Activated CD4-positive, alpha-beta T cell treated with anti-CD3 and anti-CD28 coated beads, Interleukin-2, amount 10 ng/mL, durations not matched to agents 24 days and 14 days (primary cell): ENCODE measurements around the gene OLAH. TPM values are rescaled to one million over a fixed set of nuclear protein-coding genes. Genes with fewer than 3 reads are reported as not detected.
A peak's percentile ranks its signal among the peaks of the same experiment; 100 is the strongest.
"Not testable (repeated sequence)": the region's sequence is repeated elsewhere in the genome, so short reads cannot be mapped to it uniquely, and the experiment has no call there.

Experiments used
- DNase-seq: peaks from one replicate; pipeline ENCODE4 v3.0.0; 2022
- H3K27ac Mint-ChIP-seq: one replicate; pipeline ENCODE4 v1.8.0; 2022; ENCODE audit warnings: mild to moderate bottlenecking, mixed read lengths
- H3K27me3 Mint-ChIP-seq: one replicate; pipeline ENCODE4 v1.8.0; 2022; ENCODE audit warnings: mixed read lengths
- H3K36me3 Mint-ChIP-seq: one replicate; pipeline ENCODE4 v1.8.0; 2022; ENCODE audit warnings: low read depth, mild to moderate bottlenecking, mixed read lengths
- H3K4me1 Mint-ChIP-seq: one replicate; pipeline ENCODE4 v1.8.0; 2021; ENCODE audit warnings: mixed read lengths
- H3K4me3 Mint-ChIP-seq: one replicate; pipeline ENCODE4 v1.8.0; 2022; ENCODE audit warnings: mild to moderate bottlenecking, moderate library complexity, mixed read lengths
- H3K9me3 Mint-ChIP-seq: one replicate; pipeline ENCODE4 v1.8.0; 2021; ENCODE audit warnings: mixed read lengths
- intact Hi-C: fragments of 100-400 bp; cut with micrococcal nuclease; formaldehyde crosslinking; loops from one replicate; pipeline ENCODE4 v1.15.1; 2023
- total RNA-seq: library from RNA; stranded (reverse); gene quantifications from 2 replicates; pipeline ENCODE4 v1.2.3, GENCODE V29; 2022

Gene OLAH
- 0.26 and 0.62 TPM in 2 replicates for total RNA-seq

GRCh38 chr10:15043674-15044073 is at the start of gene OLAH:
TSS of gene OLAH (plus strand) at chr10:15043943. CDS start at chr10:15047289, 3,346 bp downstream.
- Mint-ChIP-seq H3K4me1 (peaks cover 17% of the 10 kb centered on the region), H3K27me3 (no peaks in the 10 kb centered on the region), H3K9me3 (peaks cover 12% of the 10 kb centered on the region), H3K4me3 (peak within 1 kb of the TSS; percentile 6), H3K27ac (peak within 1 kb of the TSS; percentile 59), H3K36me3 (peaks cover 5% of the 10 kb centered on the region)
- no peak for DNase-seq
- intact Hi-C loops = no loop called here

- intact Hi-C loops = loop anchor here (10.0 kb wide), 1 partner anchor 379 kb away; the partner anchor contains the start of gene FAM171A1
- Mint-ChIP-seq H3K27me3 (no peaks in the 10 kb centered on the region), H3K36me3 (no peaks in the 10 kb centered on the region), H3K9me3 (no peaks in the 10 kb centered on the region), H3K4me1 (peaks cover 7% of the 10 kb centered on the region), H3K27ac (no peak overlapping the region), H3K4me3 (no peak overlapping the region)
- DNase-seq = no peak
These were observed 47.7 kb upstream of the OLAH start for GRCh38 chr10:14995964-14996565.

- H3K36me3 Mint-ChIP-seq, H3K9me3 Mint-ChIP-seq, H3K4me1 Mint-ChIP-seq, H3K27me3 Mint-ChIP-seq, H3K27ac Mint-ChIP-seq, H3K4me3 Mint-ChIP-seq, intact Hi-C loops, DNase-seq: not testable (repeated sequence)
These were observed 30.2 kb upstream of the OLAH start for GRCh38 chr10:15013530-15013929.

GRCh38 chr10:15015451-15015850 is 28.3 kb upstream of the OLAH start:
- H3K4me1 Mint-ChIP-seq = no peaks in the 10 kb centered on the region
- no peak overlapping the region for H3K27ac Mint-ChIP-seq
- no peaks in the 10 kb centered on the region for H3K9me3 Mint-ChIP-seq
- no peak for DNase-seq
- intact Hi-C loops = no loop called here
- no peaks in the 10 kb centered on the region for H3K36me3 Mint-ChIP-seq
- H3K27me3 Mint-ChIP-seq = no peaks in the 10 kb centered on the region
- no peak overlapping the region for H3K4me3 Mint-ChIP-seq

GRCh38 chr10:15020966-15021365 is 22.8 kb upstream of the OLAH start:
- H3K36me3 Mint-ChIP-seq, H3K9me3 Mint-ChIP-seq, DNase-seq, intact Hi-C loops, H3K27ac Mint-ChIP-seq, H3K4me1 Mint-ChIP-seq, H3K4me3 Mint-ChIP-seq, H3K27me3 Mint-ChIP-seq: not testable (repeated sequence)

- peaks cover 12% of the 10 kb centered on the region for H3K4me1 Mint-ChIP-seq
- H3K9me3 Mint-ChIP-seq, DNase-seq, H3K27ac Mint-ChIP-seq, H3K4me3 Mint-ChIP-seq, H3K27me3 Mint-ChIP-seq, intact Hi-C loops, H3K36me3 Mint-ChIP-seq: not testable (repeated sequence)
These were observed 20.7 kb upstream of the OLAH start for GRCh38 chr10:15023079-15023478.

GRCh38 chr10:15024017-15025004 is 19.4 kb upstream of the OLAH start:
- DNase-seq, H3K4me3 Mint-ChIP-seq, H3K27me3 Mint-ChIP-seq, H3K9me3 Mint-ChIP-seq, H3K36me3 Mint-ChIP-seq, intact Hi-C loops: not testable (repeated sequence)
- Mint-ChIP-seq H3K4me1 (peaks cover 12% of the 10 kb centered on the region), H3K27ac (peak overlapping the region; percentile 1)

GRCh38 chr10:15025040-15025439 is 18.7 kb upstream of the OLAH start:
- peaks cover 12% of the 10 kb centered on the region for H3K4me1 Mint-ChIP-seq
- H3K9me3 Mint-ChIP-seq, H3K4me3 Mint-ChIP-seq, H3K27ac Mint-ChIP-seq, intact Hi-C loops, H3K27me3 Mint-ChIP-seq, DNase-seq, H3K36me3 Mint-ChIP-seq: not testable (repeated sequence)

GRCh38 chr10:15027741-15028140 is 16.0 kb upstream of the OLAH start:
- Mint-ChIP-seq H3K36me3 (no peaks in the 10 kb centered on the region), H3K4me3 (no peak overlapping the region), H3K4me1 (peaks cover 12% of the 10 kb centered on the region), H3K27me3 (no peaks in the 10 kb centered on the region), H3K9me3 (no peaks in the 10 kb centered on the region), H3K27ac (no peak overlapping the region)
- intact Hi-C loops = no loop called here
- no peak for DNase-seq

GRCh38 chr10:15035385-15036301 is 8.1 kb upstream of the OLAH start:
- Mint-ChIP-seq H3K27ac (no peak overlapping the region), H3K4me3 (no peak overlapping the region), H3K4me1 (peaks cover 4% of the 10 kb centered on the region), H3K27me3 (no peaks in the 10 kb centered on the region), H3K36me3 (no peaks in the 10 kb centered on the region), H3K9me3 (peaks cover 3% of the 10 kb centered on the region)
- no peak for DNase-seq
- intact Hi-C loops = no loop called here

GRCh38 chr10:15037691-15038090 is 6.1 kb upstream of the OLAH start:
- Mint-ChIP-seq H3K36me3 (no peaks in the 10 kb centered on the region), H3K9me3 (peaks cover 4% of the 10 kb centered on the region), H3K4me3 (no peak overlapping the region), H3K27me3 (no peaks in the 10 kb centered on the region), H3K27ac (no peak overlapping the region), H3K4me1 (peaks cover 4% of the 10 kb centered on the region)
- DNase-seq = no peak
- intact Hi-C loops = no loop called here

GRCh38 chr10:15038416-15038815 is 5.3 kb upstream of the OLAH start:
- H3K9me3 Mint-ChIP-seq = peaks cover 4% of the 10 kb centered on the region
- no peak overlapping the region for H3K4me3 Mint-ChIP-seq
- DNase-seq = no peak
- no peaks in the 10 kb centered on the region for H3K27me3 Mint-ChIP-seq
- no peak overlapping the region for H3K27ac Mint-ChIP-seq
- intact Hi-C loops = no loop called here
- peaks cover 4% of the 10 kb centered on the region for H3K4me1 Mint-ChIP-seq
- no peaks in the 10 kb centered on the region for H3K36me3 Mint-ChIP-seq

GRCh38 chr10:15045380-15045779 is 1.6 kb downstream of the OLAH start:
- Mint-ChIP-seq H3K27ac (no peak overlapping the region), H3K4me1 (peaks cover 16% of the 10 kb centered on the region), H3K9me3 (peaks cover 12% of the 10 kb centered on the region), H3K36me3 (peaks cover 5% of the 10 kb centered on the region), H3K27me3 (no peaks in the 10 kb centered on the region), H3K4me3 (no peak overlapping the region)
- intact Hi-C loops = no loop called here
- DNase-seq = no peak
